ENCODE measurements around the gene CSDE1.

The CSDE1 gene

GRCh38 chr1:114701931-114702330, 55.9 kb downstream of the CSDE1 start:
- Histone ChIP-seq H3K36me3 (ENCODE audit: insufficient read depth, insufficient read length, low read length) (peaks cover 24% of the 10 kb centered on the region), H3K9ac (ENCODE audit: insufficient read length, low read depth) (no peak overlapping the region), H3K9me3 (ENCODE audit: insufficient read depth, low read length) (no peaks in the 10 kb centered on the region), H3K4me3 (ENCODE audit: insufficient read length, low read depth) (no peak overlapping the region), H3K27me3 (ENCODE audit: insufficient read depth, insufficient read length) (no peaks in the 10 kb centered on the region), H3K4me1 (ENCODE audit: insufficient read depth, insufficient read length) (no peaks in the 10 kb centered on the region)
- TF ChIP-seq ZNF274 (IDR thresholded peaks at IDR 0.05; ENCODE audit: low read depth, low read length) (no peak), YY1 (IDR thresholded peaks at IDR 0.05; ENCODE audit: insufficient read depth, insufficient read length) (no peak), SUZ12 (IDR thresholded peaks at IDR 0.05; ENCODE audit: extremely low read depth, insufficient read depth, insufficient read length) (no peak)
- no peak for DNase-seq (ENCODE audit: low read depth, low spot score)

DNA sequence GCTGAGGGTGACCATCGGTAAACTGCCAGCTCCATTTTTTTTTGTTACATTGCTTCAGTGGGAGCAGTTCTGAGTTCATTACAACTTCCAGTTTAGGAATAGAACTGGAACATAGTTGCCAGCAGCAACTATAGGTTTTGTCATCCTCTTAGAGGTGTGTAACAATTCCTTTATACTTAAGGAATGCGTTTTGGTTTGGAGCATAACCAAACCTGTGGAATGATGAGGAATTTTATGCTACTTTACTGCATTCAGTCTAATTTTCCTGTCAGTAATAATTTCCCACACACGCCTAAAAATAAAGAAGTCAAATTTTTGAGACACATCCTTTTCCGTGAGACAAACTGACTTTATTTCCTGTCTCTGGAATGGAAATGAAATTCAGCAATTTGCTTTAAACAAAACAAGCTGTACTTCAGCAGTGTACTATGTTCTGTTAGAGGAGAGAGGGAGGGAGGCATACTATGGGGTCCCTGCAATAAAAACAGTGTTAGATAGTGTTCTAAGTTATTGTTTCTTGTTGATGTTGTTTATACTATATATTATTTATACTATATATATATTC, 57.7 kb downstream of the CSDE1 start:
- Histone ChIP-seq H3K36me3 (ENCODE audit: insufficient read depth, insufficient read length, low read length) (peaks cover 7% of the 10 kb centered on the region), H3K9me3 (ENCODE audit: insufficient read depth, low read length) (no peaks in the 10 kb centered on the region), H3K4me1 (ENCODE audit: insufficient read depth, insufficient read length) (no peaks in the 10 kb centered on the region), H3K4me3 (ENCODE audit: insufficient read length, low read depth) (no peak overlapping the region), H3K27me3 (ENCODE audit: insufficient read depth, insufficient read length) (no peaks in the 10 kb centered on the region), H3K9ac (ENCODE audit: insufficient read length, low read depth) (no peak overlapping the region)
- TF ChIP-seq SUZ12 (IDR thresholded peaks at IDR 0.05; ENCODE audit: extremely low read depth, insufficient read depth, insufficient read length), result no peak
- no peak for TF ChIP-seq YY1 (IDR thresholded peaks at IDR 0.05; ENCODE audit: insufficient read depth, insufficient read length)
- TF ChIP-seq ZNF274 (IDR thresholded peaks at IDR 0.05; ENCODE audit: low read depth, low read length), result no peak
- no peak for DNase-seq (ENCODE audit: low read depth, low spot score)

DNA sequence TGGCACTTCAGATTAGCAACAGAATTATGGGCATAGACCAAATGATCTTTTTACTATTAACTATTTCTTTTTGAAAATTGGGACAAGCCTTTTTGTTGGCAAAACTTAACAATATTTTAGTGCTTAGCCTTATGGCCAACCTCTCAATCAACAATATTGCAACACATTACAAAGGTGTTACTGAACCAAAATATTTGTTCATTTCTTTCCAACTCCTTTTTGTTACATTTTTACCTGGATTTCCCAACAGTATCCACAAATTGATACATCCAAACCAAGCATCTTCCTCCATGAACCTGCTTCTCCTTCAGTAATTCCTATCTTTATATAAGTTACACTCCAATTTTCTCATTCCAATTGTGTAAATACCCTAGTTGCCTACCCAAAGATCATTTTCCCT, 61.0 kb downstream of the CSDE1 start:
- DNase-seq (ENCODE audit: low read depth, low spot score), result no peak
- Histone ChIP-seq H3K9ac (ENCODE audit: insufficient read length, low read depth) (no peak overlapping the region), H3K4me3 (ENCODE audit: insufficient read length, low read depth) (no peak overlapping the region), H3K27me3 (ENCODE audit: insufficient read depth, insufficient read length) (no peaks in the 10 kb centered on the region), H3K9me3 (ENCODE audit: insufficient read depth, low read length) (no peaks in the 10 kb centered on the region), H3K4me1 (ENCODE audit: insufficient read depth, insufficient read length) (no peaks in the 10 kb centered on the region), H3K36me3 (ENCODE audit: insufficient read depth, insufficient read length, low read length) (no peaks in the 10 kb centered on the region)
- TF ChIP-seq YY1 (IDR thresholded peaks at IDR 0.05; ENCODE audit: insufficient read depth, insufficient read length) (no peak), SUZ12 (IDR thresholded peaks at IDR 0.05; ENCODE audit: extremely low read depth, insufficient read depth, insufficient read length) (no peak), ZNF274 (IDR thresholded peaks at IDR 0.05; ENCODE audit: low read depth, low read length) (no peak)

GRCh38 chr1:114695430-114696058, 62.2 kb downstream of the CSDE1 start, which contains the start of gene AMPD1:
AMPD1 (minus strand) TSS chr1:114695546; CDS start chr1:114695471, 75 bp downstream.
- Histone ChIP-seq H3K36me3 (ENCODE audit: insufficient read depth, insufficient read length, low read length) (no peaks in the 10 kb centered on the region), H3K27me3 (ENCODE audit: insufficient read depth, insufficient read length) (no peaks in the 10 kb centered on the region), H3K9me3 (ENCODE audit: insufficient read depth, low read length) (no peaks in the 10 kb centered on the region), H3K4me3 (ENCODE audit: insufficient read length, low read depth) (no peak within 1 kb of the TSS), H3K9ac (ENCODE audit: insufficient read length, low read depth) (no peak within 1 kb of the TSS), H3K4me1 (ENCODE audit: insufficient read depth, insufficient read length) (no peaks in the 10 kb centered on the region)
- DNase-seq (ENCODE audit: low read depth, low spot score), result no peak
- TF ChIP-seq YY1 (IDR thresholded peaks at IDR 0.05; ENCODE audit: insufficient read depth, insufficient read length) (no peak), SUZ12 (IDR thresholded peaks at IDR 0.05; ENCODE audit: extremely low read depth, insufficient read depth, insufficient read length) (no peak), ZNF274 (IDR thresholded peaks at IDR 0.05; ENCODE audit: low read depth, low read length) (no peak)

DNA sequence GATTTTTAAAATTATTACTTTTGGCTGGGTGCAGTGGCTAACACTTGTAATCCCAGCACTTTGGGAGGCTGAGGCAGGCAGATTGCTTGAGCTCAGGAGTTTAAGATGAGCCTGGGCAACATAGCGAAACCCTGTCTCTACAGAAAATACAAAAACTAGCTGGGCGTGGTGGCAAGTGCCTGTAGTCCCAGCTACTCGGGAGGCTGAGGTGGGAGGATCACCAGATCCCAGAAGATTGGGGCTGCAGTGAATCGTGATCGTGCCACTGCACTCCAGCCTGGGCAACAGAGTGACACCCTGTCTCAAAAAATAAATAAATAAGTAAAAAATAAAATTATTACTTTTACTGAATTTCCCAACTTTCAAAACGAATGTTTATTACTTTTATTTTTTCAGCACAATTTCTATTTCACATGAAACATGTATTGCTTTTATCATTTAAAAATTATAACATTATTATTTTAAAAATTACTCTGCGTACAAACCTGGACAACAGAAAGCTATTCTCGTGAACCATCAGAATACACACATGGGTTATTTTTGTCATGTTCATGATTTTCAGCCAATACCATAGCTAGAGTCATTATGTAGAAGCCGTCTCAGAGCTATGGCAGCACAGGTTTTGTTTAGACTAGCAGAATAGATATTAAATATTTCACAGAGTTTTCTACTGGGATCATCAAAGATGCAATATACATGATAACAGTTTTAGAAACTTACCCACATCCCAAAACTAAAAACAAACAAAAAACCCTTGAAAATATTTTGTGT, 63.1 kb downstream of the CSDE1 start:
- H3K4me3 ChIP-seq (ENCODE audit: insufficient read length, low read depth), result no peak overlapping the region
- TF ChIP-seq YY1 (IDR thresholded peaks at IDR 0.05; ENCODE audit: insufficient read depth, insufficient read length) (no peak), ZNF274 (IDR thresholded peaks at IDR 0.05; ENCODE audit: low read depth, low read length) (no peak), SUZ12 (IDR thresholded peaks at IDR 0.05; ENCODE audit: extremely low read depth, insufficient read depth, insufficient read length) (no peak)
- H3K27me3 ChIP-seq (ENCODE audit: insufficient read depth, insufficient read length), result no peaks in the 10 kb centered on the region
- no peak for DNase-seq (ENCODE audit: low read depth, low spot score)
- H3K36me3 ChIP-seq (ENCODE audit: insufficient read depth, insufficient read length, low read length), result no peaks in the 10 kb centered on the region
- no peak overlapping the region for H3K9ac ChIP-seq (ENCODE audit: insufficient read length, low read depth)
- no peaks in the 10 kb centered on the region for H3K4me1 ChIP-seq (ENCODE audit: insufficient read depth, insufficient read length)
- H3K9me3 ChIP-seq (ENCODE audit: insufficient read depth, low read length), result no peaks in the 10 kb centered on the region

DNA sequence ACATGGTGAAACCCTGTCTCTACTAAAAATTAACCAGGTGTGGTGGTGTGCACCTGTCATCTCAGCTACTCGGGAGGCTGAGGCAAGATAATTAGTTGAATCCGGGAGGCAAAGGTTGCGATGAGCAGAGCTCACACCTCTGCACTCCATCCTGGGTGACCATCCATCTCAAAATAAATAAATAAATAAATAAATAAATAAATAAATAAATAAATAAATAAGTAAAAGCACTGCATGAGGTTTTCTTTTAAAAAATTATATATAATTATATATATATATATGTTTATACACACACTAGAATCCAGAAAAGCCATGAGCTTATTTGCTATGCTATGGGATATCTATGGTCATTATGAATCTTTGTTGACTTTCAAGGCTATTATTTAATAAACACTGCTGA, 64.8 kb downstream of the CSDE1 start:
- H3K9me3 ChIP-seq (ENCODE audit: insufficient read depth, low read length), result no peaks in the 10 kb centered on the region
- H3K36me3 ChIP-seq (ENCODE audit: insufficient read depth, insufficient read length, low read length), result no peaks in the 10 kb centered on the region
- H3K4me3 ChIP-seq (ENCODE audit: insufficient read length, low read depth), result no peak overlapping the region
- TF ChIP-seq ZNF274 (IDR thresholded peaks at IDR 0.05; ENCODE audit: low read depth, low read length), result no peak
- TF ChIP-seq SUZ12 (IDR thresholded peaks at IDR 0.05; ENCODE audit: extremely low read depth, insufficient read depth, insufficient read length), result no peak
- TF ChIP-seq YY1 (IDR thresholded peaks at IDR 0.05; ENCODE audit: insufficient read depth, insufficient read length), result no peak
- H3K9ac ChIP-seq (ENCODE audit: insufficient read length, low read depth), result no peak overlapping the region
- no peaks in the 10 kb centered on the region for H3K27me3 ChIP-seq (ENCODE audit: insufficient read depth, insufficient read length)
- DNase-seq (ENCODE audit: low read depth, low spot score), result no peak
- H3K4me1 ChIP-seq (ENCODE audit: insufficient read depth, insufficient read length), result no peaks in the 10 kb centered on the region

DNA sequence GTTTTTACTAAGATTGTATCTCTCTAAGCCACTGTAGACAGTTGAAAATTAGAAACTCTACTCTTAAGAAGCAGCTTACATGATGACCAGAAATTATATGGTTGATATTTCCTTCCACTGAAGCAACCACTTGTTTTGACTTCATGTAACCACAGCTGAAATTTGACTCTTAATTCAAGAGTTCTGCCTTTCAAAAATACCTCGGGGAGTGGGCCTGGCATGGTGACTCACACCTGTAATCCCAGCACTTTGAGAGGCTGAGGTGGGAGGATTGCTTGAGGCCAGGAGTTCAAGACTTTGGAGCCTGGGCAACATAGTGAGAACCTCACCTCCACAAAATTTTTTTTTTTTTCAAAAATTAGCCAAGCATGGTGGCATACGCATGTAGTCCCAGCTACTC, 66.7 kb downstream of the CSDE1 start:
- no peaks in the 10 kb centered on the region for H3K9me3 ChIP-seq (ENCODE audit: insufficient read depth, low read length)
- no peak overlapping the region for H3K4me3 ChIP-seq (ENCODE audit: insufficient read length, low read depth)
- H3K27me3 ChIP-seq (ENCODE audit: insufficient read depth, insufficient read length), result no peaks in the 10 kb centered on the region
- no peaks in the 10 kb centered on the region for H3K36me3 ChIP-seq (ENCODE audit: insufficient read depth, insufficient read length, low read length)
- no peaks in the 10 kb centered on the region for H3K4me1 ChIP-seq (ENCODE audit: insufficient read depth, insufficient read length)
- H3K9ac ChIP-seq (ENCODE audit: insufficient read length, low read depth), result no peak overlapping the region
- no peak for TF ChIP-seq YY1 (IDR thresholded peaks at IDR 0.05; ENCODE audit: insufficient read depth, insufficient read length)
- no peak for TF ChIP-seq ZNF274 (IDR thresholded peaks at IDR 0.05; ENCODE audit: low read depth, low read length)
- no peak for TF ChIP-seq SUZ12 (IDR thresholded peaks at IDR 0.05; ENCODE audit: extremely low read depth, insufficient read depth, insufficient read length)
- DNase-seq (ENCODE audit: low read depth, low spot score), result no peak
